ENCODE results near the gene SRMS.
A peak's percentile ranks its signal among the peaks of the same experiment; 100 is the strongest.

SRMS gene

DNA sequence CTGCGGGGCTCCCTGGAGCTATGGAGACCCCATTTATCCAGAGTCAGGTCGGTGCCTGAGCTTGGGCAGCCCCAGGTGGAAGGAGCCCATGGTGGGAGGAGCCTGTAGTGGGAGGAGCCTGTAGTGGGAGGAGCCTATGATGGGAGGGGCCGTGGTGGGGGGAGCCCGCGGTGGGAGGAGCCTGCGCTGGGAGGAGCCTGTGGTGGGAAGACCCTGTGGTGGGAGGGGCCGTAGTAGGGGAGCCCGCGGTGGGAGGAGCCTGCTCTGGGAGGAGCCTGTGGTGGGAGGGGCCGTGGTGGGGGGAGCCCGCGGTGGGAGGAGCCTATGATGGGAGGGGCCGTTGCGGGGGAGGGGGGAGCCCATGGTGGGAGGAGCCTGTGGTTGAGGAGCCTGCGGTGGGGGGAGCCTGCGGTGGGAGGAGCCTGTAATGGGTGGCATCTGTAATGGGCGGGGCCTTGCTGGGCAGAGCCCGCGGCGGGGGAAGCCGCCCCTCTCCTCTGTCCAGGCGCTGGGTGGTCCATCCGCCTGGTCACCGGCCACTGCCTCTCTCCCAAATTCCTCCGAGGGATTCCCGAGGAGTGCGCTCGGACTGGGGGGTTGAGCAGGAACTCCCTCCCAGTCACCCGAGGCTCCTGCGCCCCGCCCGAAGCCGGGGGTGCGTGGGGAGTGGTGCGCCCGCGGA is 5.8 kb upstream of the SRMS start:
- peak; percentile 90 for DNase-seq (ENCODE audit: low spot score)
- in situ Hi-C loops (cut with MboI; ENCODE audit: low pct_unique_long_range_greater_than_20kb, low sequenced_read_pairs, unreplicated experiment): no loop called here
- TF ChIP-seq CTCF (IDR thresholded peaks at IDR 0.05; ENCODE audit: extremely low read depth, insufficient read depth, missing control alignments): no peak

DNA sequence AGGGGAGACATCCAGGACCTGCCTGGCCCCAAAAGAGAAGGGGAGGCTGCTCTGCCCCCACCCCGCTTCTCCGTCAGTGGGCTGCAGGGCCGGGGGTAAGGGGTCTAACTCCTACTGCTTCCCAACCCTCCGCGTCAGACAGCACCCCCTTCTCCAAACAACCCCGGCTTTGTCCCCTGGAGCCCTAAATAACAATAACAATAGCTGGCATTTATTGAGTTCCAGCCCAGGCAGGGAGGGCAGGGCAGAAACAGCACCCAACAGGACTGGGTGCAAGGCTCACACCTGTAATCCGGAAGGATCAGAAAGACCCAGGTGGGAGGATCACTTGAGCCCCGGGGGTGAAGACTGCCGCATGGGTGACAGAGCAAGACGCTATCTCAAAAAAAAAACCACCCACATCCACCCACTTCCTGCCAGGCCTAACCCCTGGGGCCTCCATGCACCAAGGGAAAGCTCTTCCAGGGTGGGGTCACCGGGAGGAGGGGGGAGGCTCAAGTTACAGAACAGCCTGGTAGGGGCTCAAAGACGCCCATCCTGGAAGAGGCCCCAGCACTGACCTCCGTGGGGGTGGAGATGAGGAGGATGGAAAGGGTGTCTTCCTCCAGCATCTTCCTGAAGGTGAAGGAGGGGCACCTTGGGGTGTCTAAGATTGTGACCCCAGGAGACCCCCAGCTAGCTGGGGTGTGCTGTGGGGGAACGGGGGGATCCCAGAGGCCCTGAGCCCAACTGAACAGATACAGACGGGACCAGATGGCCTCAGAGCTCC is 5.1 kb upstream of the SRMS start:
- no peak for TF ChIP-seq CTCF (IDR thresholded peaks at IDR 0.05; ENCODE audit: extremely low read depth, insufficient read depth, missing control alignments)
- in situ Hi-C loops (cut with MboI; ENCODE audit: low pct_unique_long_range_greater_than_20kb, low sequenced_read_pairs, unreplicated experiment): no loop called here
- no peak for DNase-seq (ENCODE audit: low spot score)

DNA sequence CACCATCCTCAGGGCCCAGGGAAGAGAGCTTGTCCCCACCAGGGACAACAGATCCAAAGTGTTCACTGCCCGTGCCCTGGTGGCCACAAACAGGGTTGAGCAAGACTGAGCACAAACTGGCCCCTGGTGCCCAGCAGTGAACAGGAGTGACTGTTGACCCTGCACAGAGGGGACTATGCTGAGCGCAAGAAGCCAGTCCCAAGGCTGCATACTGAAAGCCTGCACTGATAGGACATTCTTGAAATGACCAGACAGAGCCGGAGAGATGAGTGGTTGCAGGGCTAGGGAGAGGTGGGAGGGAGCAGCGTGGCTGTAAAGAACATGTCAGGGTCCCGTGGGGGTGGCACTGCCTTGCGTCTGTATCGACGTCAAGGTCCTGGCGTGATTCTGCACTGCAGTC is 3.5 kb upstream of the SRMS start:
- no peak for DNase-seq (ENCODE audit: low spot score)
- in situ Hi-C loops (cut with MboI; ENCODE audit: low pct_unique_long_range_greater_than_20kb, low sequenced_read_pairs, unreplicated experiment): no loop called here
- TF ChIP-seq CTCF (IDR thresholded peaks at IDR 0.05; ENCODE audit: extremely low read depth, insufficient read depth, missing control alignments): no peak

- no peak for TF ChIP-seq CTCF (IDR thresholded peaks at IDR 0.05; ENCODE audit: extremely low read depth, insufficient read depth, missing control alignments)
- DNase-seq (ENCODE audit: low spot score): no peak
- in situ Hi-C loops (cut with MboI; ENCODE audit: low pct_unique_long_range_greater_than_20kb, low sequenced_read_pairs, unreplicated experiment): no loop called here
Observed at GRCh38 chr20:63549679-63550282, 2.2 kb upstream of the SRMS start.

- no peak for DNase-seq (ENCODE audit: low spot score)
- in situ Hi-C loops (cut with MboI; ENCODE audit: low pct_unique_long_range_greater_than_20kb, low sequenced_read_pairs, unreplicated experiment): no loop called here
- no peak for TF ChIP-seq CTCF (IDR thresholded peaks at IDR 0.05; ENCODE audit: extremely low read depth, insufficient read depth, missing control alignments)
Observed at GRCh38 chr20:63549019-63549418, 1.5 kb upstream of the SRMS start.

DNA sequence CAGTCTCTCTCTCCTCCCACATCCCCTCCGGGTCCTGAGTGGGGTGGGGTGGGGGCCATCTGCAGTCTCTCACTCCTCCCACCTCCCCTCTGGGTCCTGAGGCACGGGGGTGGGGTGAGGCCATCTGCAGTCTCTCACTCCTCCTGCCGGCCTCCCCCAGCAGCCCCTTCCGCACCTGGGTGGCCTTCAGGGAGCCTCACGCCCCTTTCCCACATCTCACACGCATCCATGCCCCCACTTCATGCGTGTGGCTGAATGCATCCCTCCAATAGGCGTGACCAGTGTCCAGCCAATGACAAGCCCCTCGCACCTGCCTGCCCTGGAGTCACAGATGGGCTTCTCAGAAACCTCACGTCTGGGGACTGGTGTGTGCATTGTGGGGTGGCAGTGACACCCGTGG is 993 bp upstream of the SRMS start:
- no peak for TF ChIP-seq CTCF (IDR thresholded peaks at IDR 0.05; ENCODE audit: extremely low read depth, insufficient read depth, missing control alignments)
- in situ Hi-C loops (cut with MboI; ENCODE audit: low pct_unique_long_range_greater_than_20kb, low sequenced_read_pairs, unreplicated experiment): no loop called here
- no peak for DNase-seq (ENCODE audit: low spot score)

All from GM13977 (cell line).